ENCODE results near the gene BTAF1.
A peak's percentile ranks its signal among the peaks of the same experiment; 100 is the strongest.
"Not testable (repeated sequence)": the region's sequence is repeated elsewhere in the genome, so short reads cannot be mapped to it uniquely, and the experiment has no call there.

BTAF1 gene

GRCh38 chr10:91923371-91924211 is at the start of gene BTAF1:
BTAF1 (plus strand) TSS chr10:91923770; CDS start chr10:91924077, 307 bp downstream.
- peak; percentile 71 to 88 (median 80) for DNase-seq

- DNase-seq, result no peak
These were observed 48.4 kb upstream of the BTAF1 start for GRCh38 chr10:91875156-91875555.

GRCh38 chr10:91875779-91876178 is 47.8 kb upstream of the BTAF1 start:
- no peak for DNase-seq

- DNase-seq, result no peak
These were observed 43.9 kb upstream of the BTAF1 start for GRCh38 chr10:91879515-91880170.

GRCh38 chr10:91880310-91880709 is 43.3 kb upstream of the BTAF1 start:
- no peak for DNase-seq

- no peak for DNase-seq
These were observed 39.8 kb upstream of the BTAF1 start for GRCh38 chr10:91883549-91884444.

GRCh38 chr10:91884536-91884935 is 39.0 kb upstream of the BTAF1 start:
- DNase-seq, result no peak

- no peak for DNase-seq
These were observed 38.0 kb upstream of the BTAF1 start for GRCh38 chr10:91885362-91886079.

- no peak for DNase-seq
These were observed 36.7 kb upstream of the BTAF1 start for GRCh38 chr10:91886954-91887271.

GRCh38 chr10:91887272-91888076 is 36.1 kb upstream of the BTAF1 start:
- DNase-seq, result peak in 1 of 4 experiments; percentile 17

- DNase-seq, result no peak
These were observed 32.2 kb upstream of the BTAF1 start for GRCh38 chr10:91891125-91892001.

- no peak for DNase-seq
These were observed 30.5 kb upstream of the BTAF1 start for GRCh38 chr10:91893051-91893450.

- DNase-seq, result not testable (repeated sequence)
These were observed 29.3 kb upstream of the BTAF1 start for GRCh38 chr10:91894261-91894685.

GRCh38 chr10:91896212-91896756 is 27.3 kb upstream of the BTAF1 start:
- DNase-seq, result no peak

GRCh38 chr10:91897421-91897820 is 26.1 kb upstream of the BTAF1 start:
- no peak for DNase-seq

GRCh38 chr10:91901784-91902677 is 21.5 kb upstream of the BTAF1 start:
- no peak for DNase-seq

- no peak for DNase-seq
These were observed 16.5 kb upstream of the BTAF1 start for GRCh38 chr10:91907033-91907594.

GRCh38 chr10:91907914-91908336 is 15.6 kb upstream of the BTAF1 start:
- no peak for DNase-seq

Data from activated naive CD4-positive, alpha-beta T cell (primary cell).